Sigmoid colon (tissue), 7 donors: ENCODE measurements around the gene LARGE1. TPM values are rescaled to one million over a fixed set of nuclear protein-coding genes. Genes with fewer than 3 reads are reported as not detected.

Experiments
- DNase-seq: peaks from one replicate; pipeline ENCODE4 v3.0.0-alpha.2; 2019
- H3K27ac ChIP-seq, 4 donors: fragments of 200-600 bp; sonication (generic); one replicate each; pipeline ENCODE4 v1.5.1; 2016 to 2019; ENCODE audit warnings: mild to moderate bottlenecking in 1 of 4
- H3K27me3 ChIP-seq, 3 donors: fragments of 200-600 bp; sonication (generic); one replicate each; pipeline ENCODE4 v1.5.1; 2019; ENCODE audit warnings: mild to moderate bottlenecking in 1 of 3
- H3K36me3 ChIP-seq, 4 donors: fragments of 200-600 bp; sonication (generic); one replicate each; pipeline ENCODE4 v1.5.1; 2016 to 2019
- H3K4me1 ChIP-seq, 4 donors: fragments of 200-600 bp; sonication (generic); one replicate each; pipeline ENCODE4 v1.5.1; 2017 to 2019
- H3K4me3 ChIP-seq, 4 donors: fragments of 200-600 bp; sonication (generic); one replicate each; pipeline ENCODE4 v1.5.1; 2017 to 2019; ENCODE audit warnings: mild to moderate bottlenecking in 2 of 4, moderate library complexity in 1 of 4
- H3K9me3 ChIP-seq, 4 donors: fragments of 200-600 bp in 3 of 4; sonication (generic) in 3 of 4; one replicate each; pipeline versions ENCODE4 v1.5.1 to v1.6.1; 2013 to 2019
- CTCF ChIP-seq, 4 experiments: fragments of 450-650 bp in 3 of 4; fragments of 200-600 bp in 1 of 4; IDR thresholded peaks; one replicate each; pipeline ENCODE4 v1.5.1; 2016 to 2019; ENCODE audit warnings: antibody characterized with exemption in 4 of 4, mild to moderate bottlenecking in 3 of 4, moderate library complexity in 2 of 4
- EP300 ChIP-seq, 4 donors: sonication (generic); formaldehyde crosslinking; IDR thresholded peaks; one replicate each; pipeline ENCODE4 v1.6.1; 2017; ENCODE audit warnings: antibody characterized with exemption in 4 of 4
- POLR2A ChIP-seq, 2 donors: fragments of 450-650 bp; IDR thresholded peaks; one replicate each; pipeline ENCODE4 v1.6.1; 2016; ENCODE audit warnings: antibody characterized with exemption in 2 of 2, mild to moderate bottlenecking in 2 of 2, moderate library complexity in 2 of 2
- POLR2AphosphoS5 ChIP-seq, 4 donors: sonication (generic); formaldehyde crosslinking; IDR thresholded peaks; one replicate each; pipeline ENCODE4 v1.6.1; 2017; ENCODE audit warnings: antibody characterized with exemption in 4 of 4
- whole genome bisulfite sequencing, 2 donors: extraction: QIAGEN DNeasy Blood & Tissue Kit; methylation state at CpG; one replicate each; pipeline ENCODE4 v1.1.7; 2013; 5-methylcytosine and 5-hydroxymethylcytosine counted together
- intact Hi-C: fragments of 100-400 bp; cut with DNase I; formaldehyde crosslinking; loops from one replicate; pipeline ENCODE4 v1.15.1; 2023
- polyA plus RNA-seq, 3 donors: library from polyadenylated mRNA; stranded (reverse); fragments of 200-250 nt; gene quantifications; one replicate each; pipeline ENCODE4 v1.2.3, GENCODE V29; 2013
- total RNA-seq, 4 donors: library from RNA; depleted of rRNA; stranded (reverse); fragments of >200 nt; gene quantifications; one replicate each; pipeline ENCODE4 v1.1.0, GENCODE V29; 2016
- donor health status: healthy with polysubstance abuse.
- donor health status: Bipolar disorder and iron deficiency.
- donor health status: healthy.

The LARGE1 gene
- total and polyA plus RNA-seq, 7 donors = 5.8 to 74.4 (median 38.0) TPM

GRCh38 chr22:33451866-33452469 is 468.3 kb downstream of the LARGE1 start:
- Histone ChIP-seq H3K36me3 (no peaks in the 10 kb centered on the region), H3K27ac (no peak overlapping the region), H3K4me3 (no peak overlapping the region), H3K27me3 (no peaks in the 10 kb centered on the region), H3K4me1 (no peaks in the 10 kb centered on the region), H3K9me3 (no peaks in the 10 kb centered on the region)
- TF ChIP-seq POLR2AphosphoS5 (IDR thresholded peaks at IDR 0.05) (no peak), EP300 (IDR thresholded peaks at IDR 0.05) (no peak)
- intact Hi-C loops = no loop called here
- WGBS, 2 donors = 72 to 78% methylated on average over 6 of the region's 6 CpGs
- no peak for DNase-seq

- WGBS, 2 donors = 73 to 76% methylated on average over 6 of the region's 6 CpGs
- intact Hi-C loops = no loop called here
- TF ChIP-seq POLR2A (IDR thresholded peaks at IDR 0.05) (no peak), POLR2AphosphoS5 (IDR thresholded peaks at IDR 0.05) (no peak), CTCF (IDR thresholded peaks at IDR 0.05) (no peak), EP300 (IDR thresholded peaks at IDR 0.05) (no peak)
- H3K4me1 ChIP-seq = no peaks in the 10 kb centered on the region
- H3K4me3 ChIP-seq = no peak overlapping the region
- DNase-seq = no peak
- H3K27me3 ChIP-seq = no peaks in the 10 kb centered on the region
- no peaks in the 10 kb centered on the region for H3K9me3 ChIP-seq
- H3K36me3 ChIP-seq = no peaks in the 10 kb centered on the region
- H3K27ac ChIP-seq = no peak overlapping the region
Observed at GRCh38 chr22:33450756-33451155, 469.5 kb downstream of the LARGE1 start.

- intact Hi-C loops = no loop called here
- Histone ChIP-seq H3K4me3 (no peak overlapping the region), H3K4me1 (no peaks in the 10 kb centered on the region), H3K9me3 (no peaks in the 10 kb centered on the region), H3K27ac (no peak overlapping the region), H3K36me3 (no peaks in the 10 kb centered on the region), H3K27me3 (no peaks in the 10 kb centered on the region)
- DNase-seq = no peak
- TF ChIP-seq POLR2A (IDR thresholded peaks at IDR 0.05) = no peak
- no peak for TF ChIP-seq CTCF (IDR thresholded peaks at IDR 0.05)
- TF ChIP-seq EP300 (IDR thresholded peaks at IDR 0.05) = no peak
- TF ChIP-seq POLR2AphosphoS5 (IDR thresholded peaks at IDR 0.05) = no peak
- WGBS, 2 donors = 91% methylated on average over 5 of the region's 5 CpGs
Observed at GRCh38 chr22:33447733-33448132, 472.5 kb downstream of the LARGE1 start.

GRCh38 chr22:33443683-33444082 is 476.6 kb downstream of the LARGE1 start:
- no peak for DNase-seq
- Histone ChIP-seq H3K4me3 (no peak overlapping the region), H3K36me3 (no peaks in the 10 kb centered on the region), H3K27ac (no peak overlapping the region), H3K9me3 (no peaks in the 10 kb centered on the region), H3K4me1 (peaks cover 0 to 17% (median 10%) of the 10 kb centered on the region in 4 donors), H3K27me3 (no peaks in the 10 kb centered on the region)
- intact Hi-C loops = no loop called here
- TF ChIP-seq EP300 (IDR thresholded peaks at IDR 0.05) (no peak), POLR2A (IDR thresholded peaks at IDR 0.05) (no peak), CTCF (IDR thresholded peaks at IDR 0.05) (no peak), POLR2AphosphoS5 (IDR thresholded peaks at IDR 0.05) (no peak)
- WGBS, 2 donors = 93% methylated on average over 6 of the region's 6 CpGs

GRCh38 chr22:33440756-33441155 is 479.5 kb downstream of the LARGE1 start:
- H3K27ac ChIP-seq = no peak overlapping the region
- no peak for DNase-seq
- WGBS, 2 donors = 58 to 81% methylated on average over 4 of the region's 4 CpGs
- intact Hi-C loops = no loop called here
- peaks cover 0 to 27% (median 20%) of the 10 kb centered on the region in 4 donors for H3K4me1 ChIP-seq
- H3K27me3 ChIP-seq = no peaks in the 10 kb centered on the region
- no peaks in the 10 kb centered on the region for H3K9me3 ChIP-seq
- H3K36me3 ChIP-seq = no peaks in the 10 kb centered on the region
- H3K4me3 ChIP-seq = no peak overlapping the region
- no peak for TF ChIP-seq POLR2AphosphoS5 (IDR thresholded peaks at IDR 0.05)
- TF ChIP-seq POLR2A (IDR thresholded peaks at IDR 0.05) = no peak
- no peak for TF ChIP-seq EP300 (IDR thresholded peaks at IDR 0.05)

GRCh38 chr22:33438273-33438672 is 482.0 kb downstream of the LARGE1 start:
- H3K9me3 ChIP-seq = no peaks in the 10 kb centered on the region
- peaks cover 0 to 27% (median 20%) of the 10 kb centered on the region in 4 donors for H3K4me1 ChIP-seq
- H3K27me3 ChIP-seq = no peaks in the 10 kb centered on the region
- intact Hi-C loops = no loop called here
- 38 to 68% methylated on average over 7 of the region's 7 CpGs for WGBS, 2 donors
- DNase-seq = peak; percentile 74
- H3K36me3 ChIP-seq = no peaks in the 10 kb centered on the region
- no peak for TF ChIP-seq POLR2A (IDR thresholded peaks at IDR 0.05)
- TF ChIP-seq CTCF (IDR thresholded peaks at IDR 0.05) = no peak
- TF ChIP-seq POLR2AphosphoS5 (IDR thresholded peaks at IDR 0.05) = peak in 3 of 4 donors; percentile 27 to 71 (median 50)
- no peak for TF ChIP-seq EP300 (IDR thresholded peaks at IDR 0.05)
- H3K4me3 ChIP-seq = no peak overlapping the region
- peak overlapping the region in 2 of 4 donors; percentile 17 to 53 for H3K27ac ChIP-seq
